Activated CD4-positive, alpha-beta T cell treated with anti-CD3 and anti-CD28 coated beads, Interleukin-2, amount 10 ng/mL, durations not matched to agents 7 days and 5 days (primary cell): ENCODE results near the gene PHOSPHO1. TPM values are rescaled to one million over a fixed set of nuclear protein-coding genes. Genes with fewer than 3 reads are reported as not detected.

Source experiments
- CTCF ChIA-PET: fragments of 350-600 bp; sonication (Branson Sonifier 250); formaldehyde crosslinking; loops from one replicate; lab custom pipeline; 2021; ENCODE audit warnings: antibody characterized with exemption; lab: Charles Lee
- POLR2A ChIA-PET: fragments of 350-600 bp; sonication (Branson Sonifier 250); formaldehyde crosslinking; loops from one replicate; lab custom pipeline; 2021; ENCODE audit warnings: antibody characterized with exemption; lab: Charles Lee
- DNase-seq: peaks from one replicate; pipeline ENCODE4 v3.0.0-alpha.2; 2020
- H3K27ac Mint-ChIP-seq: one replicate; pipeline ENCODE4 v1.8.0; 2021; ENCODE audit warnings: mild to moderate bottlenecking, moderate library complexity, mixed read lengths
- H3K27me3 Mint-ChIP-seq: one replicate; pipeline ENCODE4 v1.8.0; 2021; ENCODE audit warnings: mixed read lengths
- H3K36me3 Mint-ChIP-seq: one replicate; pipeline ENCODE4 v1.8.0; 2021; ENCODE audit warnings: low read depth, mixed read lengths
- H3K4me1 Mint-ChIP-seq: one replicate; pipeline ENCODE4 v1.8.0; 2021; ENCODE audit warnings: mixed read lengths
- H3K4me3 Mint-ChIP-seq: one replicate; pipeline ENCODE4 v1.8.0; 2021; ENCODE audit warnings: mild to moderate bottlenecking, moderate library complexity, mixed read lengths
- H3K9me3 Mint-ChIP-seq: one replicate; pipeline ENCODE4 v1.8.0; 2021; ENCODE audit warnings: mixed read lengths
- total RNA-seq, 2 experiments: library from RNA; stranded (reverse); gene quantifications; one replicate each; pipeline ENCODE4 v1.2.3, GENCODE V29; 2021

The PHOSPHO1 gene
- total RNA-seq, 2 experiments from 2014 or later = not detected

DNA sequence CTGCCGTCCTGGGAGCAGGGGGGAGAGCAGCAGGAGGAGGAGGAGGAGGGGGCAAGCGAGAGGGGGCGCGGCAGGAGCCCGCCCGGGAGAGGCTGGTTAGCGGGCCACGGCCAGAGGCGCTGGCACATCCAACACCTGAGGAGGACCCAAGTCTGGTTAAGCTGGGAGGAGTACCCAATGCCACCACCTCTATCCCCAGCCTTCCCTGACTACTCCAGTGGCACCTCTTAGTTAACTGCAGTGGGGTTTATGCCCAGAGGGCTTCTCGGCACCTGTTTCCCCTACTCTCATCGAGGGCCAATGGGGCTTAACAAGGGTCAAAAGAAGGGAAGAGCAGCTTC, 5.6 kb downstream of the PHOSPHO1 start:
- peaks cover 30% of the 10 kb centered on the region for H3K36me3 Mint-ChIP-seq
- CTCF ChIA-PET = interaction anchor here (1.2 to 2.2 kb wide), 4 partner anchors 20 to 35 kb away, joined by 3 to 9 read pairs (median 5); no protein-coding TSS in a partner anchor
- DNase-seq = no peak
- peaks cover 15% of the 10 kb centered on the region for H3K27me3 Mint-ChIP-seq
- peaks cover 41% of the 10 kb centered on the region for H3K4me1 Mint-ChIP-seq
- H3K9me3 Mint-ChIP-seq = no peaks in the 10 kb centered on the region
- peak overlapping the region; percentile 20 for H3K4me3 Mint-ChIP-seq
- H3K27ac Mint-ChIP-seq = no peak overlapping the region
- POLR2A ChIA-PET = no interaction called here

DNA sequence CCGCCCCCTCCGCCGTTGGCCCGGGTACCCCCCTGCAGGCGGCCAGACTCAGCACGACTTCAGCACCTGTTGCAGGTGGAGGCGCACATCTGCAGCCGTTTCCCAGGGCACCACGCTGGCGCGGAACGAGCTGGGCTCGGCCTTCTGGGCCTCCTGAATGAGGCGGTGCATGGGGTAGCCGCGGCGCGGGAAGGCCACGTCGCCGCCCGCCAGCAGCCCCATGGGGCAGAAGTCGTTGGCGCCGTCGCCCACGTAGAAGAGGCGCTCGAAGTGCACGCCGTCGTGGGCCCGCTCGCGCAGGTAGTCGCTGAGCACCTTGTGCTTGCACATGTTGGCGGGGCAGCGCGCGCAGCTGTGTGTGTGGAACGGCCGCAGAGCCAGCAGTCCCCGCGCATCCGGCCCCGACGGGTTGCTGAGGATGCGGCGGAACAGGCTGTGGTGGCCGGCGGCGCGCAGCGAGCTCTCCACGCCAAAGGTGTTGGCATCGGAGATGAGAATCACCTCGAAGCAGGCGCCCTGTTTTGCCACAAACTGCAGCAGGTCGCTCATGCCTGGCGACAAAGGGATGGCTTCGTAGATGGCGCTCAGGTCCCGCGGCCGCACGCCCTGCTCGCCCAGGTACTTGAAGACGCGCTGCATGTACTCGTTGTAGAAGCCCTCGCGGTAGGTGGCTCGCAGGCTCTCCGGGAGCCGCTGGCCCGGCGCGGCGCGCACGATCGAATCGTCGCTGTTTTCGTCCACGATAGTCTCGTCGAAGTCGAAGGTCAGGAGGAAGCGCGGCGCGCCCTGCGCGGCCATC, 6.2 kb downstream of the PHOSPHO1 start:
- POLR2A ChIA-PET = no interaction called here
- peaks cover 43% of the 10 kb centered on the region for H3K4me1 Mint-ChIP-seq
- no peak overlapping the region for H3K27ac Mint-ChIP-seq

DNA sequence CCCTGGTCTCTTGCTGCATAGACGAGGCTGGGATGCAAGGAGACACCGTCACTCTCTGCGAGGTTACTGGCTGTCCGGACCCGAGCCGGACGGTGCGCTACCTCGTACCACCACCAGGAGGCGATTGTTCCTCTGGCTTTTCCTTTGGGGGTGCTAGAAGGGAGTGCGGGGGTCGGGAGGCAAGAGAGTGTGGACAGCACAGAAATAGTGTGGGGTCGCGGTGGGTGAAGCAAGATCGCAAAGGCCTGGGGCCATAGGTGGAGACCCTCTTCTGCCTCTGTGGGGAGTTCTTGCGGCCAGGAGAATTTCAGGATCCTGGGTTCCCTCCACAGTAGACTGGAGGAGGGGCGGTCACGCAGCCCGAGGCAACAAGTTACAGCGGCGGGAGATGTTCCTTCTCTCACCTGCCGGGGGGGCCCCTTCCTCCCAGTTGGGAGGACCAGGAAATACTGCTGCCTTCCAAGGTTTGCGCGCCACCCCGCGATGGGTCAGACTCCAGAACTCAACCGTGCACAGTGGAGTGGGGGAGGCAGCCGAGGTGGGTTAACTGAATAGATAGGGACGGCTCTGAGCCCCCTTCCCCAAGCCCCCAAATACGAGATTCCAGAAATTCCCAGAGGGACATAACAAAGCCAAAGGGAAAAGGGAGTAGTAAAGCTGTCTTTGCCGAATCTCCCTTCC, 6.9 kb downstream of the PHOSPHO1 start:
- DNase-seq = peak; percentile 63
- H3K9me3 Mint-ChIP-seq = no peaks in the 10 kb centered on the region
- peaks cover 50% of the 10 kb centered on the region for H3K4me1 Mint-ChIP-seq
- ChIA-PET CTCF (interaction anchor here (0.6 to 2.2 kb wide), 5 partner anchors 15 to 141 kb away, joined by 3 to 9 read pairs (median 5); no protein-coding TSS in a partner anchor), POLR2A (no interaction called here)
- H3K27ac Mint-ChIP-seq = no peak overlapping the region
- H3K4me3 Mint-ChIP-seq = peak overlapping the region; percentile 55
- H3K27me3 Mint-ChIP-seq = peaks cover 3% of the 10 kb centered on the region
- H3K36me3 Mint-ChIP-seq = peaks cover 39% of the 10 kb centered on the region

More for the DNA sequence above, 6.2 kb downstream of the PHOSPHO1 start:
- Mint-ChIP-seq H3K36me3 (peaks cover 33% of the 10 kb centered on the region), H3K9me3 (no peaks in the 10 kb centered on the region), H3K4me3 (peak overlapping the region; percentile 20), H3K27me3 (peaks cover 9% of the 10 kb centered on the region)
- DNase-seq = peak; percentile 61
- CTCF ChIA-PET = interaction anchor here (0.6 to 2.2 kb wide), 5 partner anchors 15 to 141 kb away, joined by 3 to 9 read pairs (median 5); no protein-coding TSS in a partner anchor

DNA sequence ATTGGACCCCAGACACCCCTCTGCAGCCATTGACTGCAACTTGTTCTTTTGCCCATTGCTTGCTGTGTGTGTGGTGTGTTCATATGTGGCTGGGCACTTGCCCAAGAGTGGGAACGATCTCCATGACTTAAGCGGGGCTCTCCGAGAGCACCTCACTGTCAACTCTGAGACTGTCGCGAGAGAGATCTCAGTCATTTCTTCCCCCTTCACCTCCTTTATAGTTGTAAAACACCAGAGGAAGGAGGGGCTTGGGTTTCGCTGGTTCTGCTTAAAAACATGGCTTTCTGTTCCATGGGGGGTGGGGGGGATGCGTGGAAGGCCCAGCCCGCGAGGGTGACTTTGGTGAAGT, 7.4 kb downstream of the PHOSPHO1 start:
- ChIA-PET POLR2A (no interaction called here), CTCF (interaction anchor here (1.0 to 2.7 kb wide), 3 partner anchors 12 to 135 kb away, joined by 3 to 7 read pairs (median 3); partner anchors contain the start of genes ABI3 and GNGT2)
- Mint-ChIP-seq H3K4me1 (peaks cover 54% of the 10 kb centered on the region), H3K4me3 (peak overlapping the region; percentile 55), H3K36me3 (peaks cover 42% of the 10 kb centered on the region), H3K27me3 (peaks cover 3% of the 10 kb centered on the region), H3K9me3 (no peaks in the 10 kb centered on the region), H3K27ac (no peak overlapping the region)
- no peak for DNase-seq

DNA sequence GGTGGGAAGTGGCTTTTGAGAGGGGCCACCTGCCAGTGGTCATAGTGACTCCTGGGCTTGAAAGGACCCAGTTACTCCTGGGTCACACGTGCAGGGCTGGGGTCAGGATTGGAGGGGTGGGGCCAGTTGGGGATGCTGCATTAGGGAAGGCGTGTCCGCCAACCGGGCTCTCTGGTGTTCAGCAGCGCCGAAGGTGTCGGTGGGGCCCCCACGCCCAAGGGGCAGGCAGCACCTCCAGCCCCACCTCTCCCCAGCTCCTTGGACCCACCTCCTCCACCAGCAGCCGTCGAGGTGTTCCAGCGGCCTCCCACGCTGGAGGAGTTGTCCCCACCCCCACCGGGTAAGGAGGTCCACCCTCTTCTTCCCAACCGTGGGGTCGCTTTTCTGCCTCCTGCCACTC, 10.6 kb downstream of the PHOSPHO1 start:
- Mint-ChIP-seq H3K27me3 (peaks cover 3% of the 10 kb centered on the region), H3K27ac (peak overlapping the region; percentile 88), H3K4me3 (no peak overlapping the region), H3K36me3 (peaks cover 65% of the 10 kb centered on the region), H3K4me1 (peaks cover 73% of the 10 kb centered on the region), H3K9me3 (no peaks in the 10 kb centered on the region)
- no peak for DNase-seq
- ChIA-PET POLR2A (no interaction called here), CTCF (no interaction called here)

DNA sequence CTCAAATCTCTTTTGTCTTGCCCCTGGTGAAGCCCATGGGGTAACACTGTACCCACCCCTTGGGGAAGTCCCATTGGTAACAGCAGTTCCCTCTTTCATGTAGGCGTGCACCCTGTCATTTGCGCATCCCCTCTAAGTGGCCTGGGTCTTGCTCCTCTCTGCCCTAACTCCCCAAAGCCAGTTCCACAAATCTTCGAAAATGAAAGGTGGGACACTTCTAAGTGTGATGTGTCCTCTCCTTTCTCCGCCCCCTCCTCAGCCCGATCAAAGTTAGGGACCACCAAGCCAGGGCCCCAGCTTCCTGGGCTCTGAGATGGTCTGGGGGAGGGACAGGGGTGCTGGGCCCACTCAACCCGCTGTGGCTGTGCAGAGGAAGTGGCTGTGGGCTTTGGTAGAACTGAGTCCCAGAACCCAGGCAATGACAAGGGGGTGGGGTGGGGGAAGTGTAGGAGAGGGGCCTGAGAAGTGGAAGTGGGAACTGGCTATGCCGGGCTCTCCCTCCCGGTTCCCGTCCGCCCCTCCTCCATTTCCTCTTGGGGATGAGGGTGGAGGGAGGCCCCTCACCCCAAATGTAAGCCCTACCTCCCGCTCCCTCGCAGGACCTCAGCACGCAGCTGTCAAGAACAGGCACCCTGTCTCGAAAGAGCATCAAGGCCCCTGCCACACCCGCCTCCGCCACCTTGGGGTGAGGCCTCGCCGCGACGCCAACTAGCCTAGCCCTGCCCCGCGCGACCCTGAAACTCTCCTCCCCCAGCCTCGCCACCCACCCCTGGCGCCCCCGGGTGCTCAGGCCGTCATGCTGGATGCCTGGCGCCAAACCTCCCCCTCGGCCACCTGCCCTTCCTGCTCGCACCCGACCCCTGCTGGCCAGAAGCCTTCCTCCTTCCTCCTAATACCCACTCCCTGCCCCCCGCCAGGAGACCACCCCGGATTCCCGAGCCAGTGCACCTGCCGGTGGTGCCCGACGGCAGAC, 11.4 kb downstream of the PHOSPHO1 start:
- CTCF ChIA-PET = interaction anchor here (1.2 kb wide), 1 partner anchor 38 kb away, joined by 4 read pairs; no protein-coding TSS in a partner anchor
- no peaks in the 10 kb centered on the region for H3K9me3 Mint-ChIP-seq
- DNase-seq = peak; percentile 59
- POLR2A ChIA-PET = no interaction called here
- peak overlapping the region; percentile 88 for H3K27ac Mint-ChIP-seq
- H3K4me1 Mint-ChIP-seq = peaks cover 74% of the 10 kb centered on the region
- H3K4me3 Mint-ChIP-seq = peak overlapping the region; percentile 64
- no peaks in the 10 kb centered on the region for H3K27me3 Mint-ChIP-seq
- peaks cover 66% of the 10 kb centered on the region for H3K36me3 Mint-ChIP-seq

DNA sequence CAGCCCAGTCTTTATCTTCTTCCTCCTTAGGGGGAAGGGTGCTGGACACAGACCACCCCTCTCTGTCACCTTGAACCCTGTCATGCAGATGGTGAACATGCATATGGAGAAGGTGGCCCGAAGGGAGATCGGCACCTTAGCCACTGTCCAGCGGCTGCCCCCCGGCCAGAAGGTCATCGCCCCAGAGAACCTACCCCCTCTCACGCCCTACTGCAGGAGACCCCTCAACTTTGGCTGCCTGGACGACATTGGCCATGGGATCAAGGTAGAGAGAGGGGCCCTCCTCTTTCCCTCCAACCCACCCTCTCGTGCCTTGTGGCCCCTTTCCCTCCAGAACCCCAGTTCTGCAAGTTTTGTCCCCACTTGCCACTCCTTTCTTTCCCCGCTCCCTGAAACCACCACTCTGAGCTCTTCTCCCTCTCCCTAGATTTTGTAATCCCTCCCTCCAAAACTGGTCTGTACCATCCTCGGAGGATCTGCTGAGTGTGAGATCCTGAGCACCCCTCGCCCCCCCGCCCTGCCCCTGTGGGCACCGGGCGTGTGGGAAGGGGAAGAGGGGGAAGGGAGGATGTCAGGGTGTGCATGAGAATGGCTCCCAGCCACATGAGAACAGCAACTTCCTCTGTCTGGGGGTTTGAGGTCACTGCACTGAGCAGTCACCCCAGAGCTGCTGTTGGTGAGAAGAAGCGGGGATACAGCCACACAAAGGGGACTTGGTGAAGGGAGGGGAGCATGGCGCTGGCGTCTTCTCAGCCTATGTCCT, 12.8 kb downstream of the PHOSPHO1 start:
- ChIA-PET CTCF (interaction anchor here (0.7 to 1.2 kb wide), 4 partner anchors 9 to 37 kb away, joined by 3 to 5 read pairs (median 4); no protein-coding TSS in a partner anchor), POLR2A (no interaction called here)
- peaks cover 61% of the 10 kb centered on the region for H3K36me3 Mint-ChIP-seq
- H3K4me3 Mint-ChIP-seq = peak overlapping the region; percentile 61
- peaks cover 74% of the 10 kb centered on the region for H3K4me1 Mint-ChIP-seq
- H3K27ac Mint-ChIP-seq = peak overlapping the region; percentile 88
- no peaks in the 10 kb centered on the region for H3K27me3 Mint-ChIP-seq
- peak; percentile 84 for DNase-seq
- no peaks in the 10 kb centered on the region for H3K9me3 Mint-ChIP-seq

DNA sequence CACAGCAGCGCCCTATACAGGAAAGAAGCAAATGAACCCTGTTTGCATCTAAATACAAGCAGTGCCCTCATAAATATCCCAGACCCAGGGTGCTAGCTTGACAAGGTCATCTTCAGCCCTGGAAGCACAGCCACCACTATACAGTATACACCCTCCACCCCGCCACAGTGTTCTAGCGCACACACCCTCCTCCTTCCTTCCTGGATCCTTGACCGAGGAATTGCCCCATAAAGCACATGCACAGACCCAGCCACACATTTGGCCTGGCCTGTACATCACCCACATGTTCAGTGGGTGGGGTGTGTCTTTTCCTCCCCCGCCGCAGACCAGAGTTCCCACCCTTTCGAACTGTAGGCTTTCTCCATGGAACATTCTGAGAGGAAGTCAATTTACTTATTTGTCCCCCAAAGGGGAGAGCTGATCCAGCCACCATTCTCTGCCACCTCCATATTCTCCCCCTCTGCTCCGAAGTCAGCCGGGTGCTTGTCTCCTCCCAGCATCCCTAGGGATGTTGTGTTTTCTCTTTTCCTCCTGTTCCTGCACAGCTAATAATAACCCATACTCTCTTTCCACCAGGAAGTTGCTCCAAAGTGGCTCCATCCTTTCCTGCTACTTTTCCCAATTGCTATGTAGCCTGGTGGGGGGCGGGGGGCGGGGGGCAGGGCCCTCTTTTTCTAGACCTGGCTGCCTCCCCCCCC, 13.5 kb downstream of the PHOSPHO1 start:
- Mint-ChIP-seq H3K36me3 (peaks cover 59% of the 10 kb centered on the region), H3K27ac (peak overlapping the region; percentile 54), H3K4me1 (peaks cover 75% of the 10 kb centered on the region), H3K9me3 (no peaks in the 10 kb centered on the region), H3K4me3 (peak overlapping the region; percentile 31), H3K27me3 (no peaks in the 10 kb centered on the region)
- POLR2A ChIA-PET = no interaction called here
- no peak for DNase-seq
- CTCF ChIA-PET = interaction anchor here (1.0 to 1.3 kb wide), 2 partner anchors 12 to 19 kb away, joined by 4 read pairs; no protein-coding TSS in a partner anchor

DNA sequence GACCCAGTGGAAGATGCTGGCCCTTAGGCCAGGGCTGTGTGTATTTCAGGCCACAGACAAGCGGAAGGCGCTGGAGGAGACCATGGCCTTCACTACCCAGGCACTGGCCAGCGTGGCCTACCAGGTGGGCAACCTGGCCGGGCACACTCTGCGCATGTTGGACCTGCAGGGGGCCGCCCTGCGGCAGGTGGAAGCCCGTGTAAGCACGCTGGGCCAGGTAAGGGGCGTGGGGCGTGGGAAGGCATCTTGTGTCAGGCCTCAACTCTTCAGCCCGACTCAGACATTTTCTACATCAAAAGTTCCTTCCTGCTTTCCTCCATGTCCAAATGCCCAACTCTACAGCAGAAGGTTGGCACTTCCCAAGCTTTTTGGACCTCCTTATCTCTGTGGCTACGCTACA, 14.1 kb downstream of the PHOSPHO1 start:
- CTCF ChIA-PET = interaction anchor here (1.3 kb wide), 1 partner anchor 19 kb away, joined by 4 read pairs; no protein-coding TSS in a partner anchor
- Mint-ChIP-seq H3K36me3 (peaks cover 54% of the 10 kb centered on the region), H3K4me3 (peak overlapping the region; percentile 62), H3K4me1 (peaks cover 75% of the 10 kb centered on the region), H3K27me3 (no peaks in the 10 kb centered on the region), H3K27ac (peak overlapping the region; percentile 86), H3K9me3 (no peaks in the 10 kb centered on the region)
- POLR2A ChIA-PET = no interaction called here
- no peak for DNase-seq

DNA sequence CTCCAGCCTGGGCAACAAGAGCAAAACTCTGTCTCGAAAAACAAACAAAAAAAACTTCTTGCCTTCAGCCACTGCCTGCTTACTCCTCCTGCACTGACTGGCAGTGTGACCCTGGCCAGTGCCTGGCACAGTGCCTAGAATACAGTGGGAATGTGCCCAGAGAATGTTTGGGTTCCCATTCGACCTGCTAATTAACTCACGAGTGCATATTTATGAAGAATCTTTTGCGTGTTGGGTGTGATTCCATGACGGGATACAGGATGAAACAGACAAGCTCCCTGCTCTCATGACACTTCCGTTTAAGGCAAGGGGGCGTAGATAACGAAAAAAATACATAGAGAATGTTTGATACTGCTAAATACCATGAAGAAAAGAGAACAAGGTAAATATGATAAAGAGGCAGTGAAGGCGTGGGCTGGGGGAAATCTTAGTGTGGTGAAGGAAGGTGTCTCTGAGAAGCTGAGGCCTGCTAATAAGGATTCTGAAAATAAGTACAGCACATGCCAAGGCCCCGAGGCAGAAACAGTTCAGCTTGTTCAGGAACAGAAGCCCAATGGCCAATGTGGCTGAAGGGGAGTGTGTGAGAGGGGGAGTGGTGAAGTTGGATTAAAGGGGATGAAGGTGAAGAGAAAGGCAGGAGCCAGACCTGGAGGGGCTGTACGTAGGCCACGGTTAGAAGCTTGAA, 15.8 kb downstream of the PHOSPHO1 start:
- ChIA-PET CTCF (interaction anchor here (1.1 to 1.5 kb wide), 3 partner anchors 11 to 22 kb away, joined by 3 to 5 read pairs (median 5); no protein-coding TSS in a partner anchor), POLR2A (interaction anchor here (0.6 to 0.7 kb wide), 2 partner anchors 21 to 536 kb away, joined by 3 to 5 read pairs; no protein-coding TSS in a partner anchor)
- DNase-seq = no peak
- peaks cover 85% of the 10 kb centered on the region for H3K4me1 Mint-ChIP-seq
- H3K9me3 Mint-ChIP-seq = no peaks in the 10 kb centered on the region
- peak overlapping the region; percentile 31 for H3K27ac Mint-ChIP-seq
- peak overlapping the region; percentile 57 for H3K4me3 Mint-ChIP-seq
- H3K36me3 Mint-ChIP-seq = peaks cover 53% of the 10 kb centered on the region
- no peaks in the 10 kb centered on the region for H3K27me3 Mint-ChIP-seq
